ENCODE results near the gene ABCA7.

The ABCA7 gene, protein sequence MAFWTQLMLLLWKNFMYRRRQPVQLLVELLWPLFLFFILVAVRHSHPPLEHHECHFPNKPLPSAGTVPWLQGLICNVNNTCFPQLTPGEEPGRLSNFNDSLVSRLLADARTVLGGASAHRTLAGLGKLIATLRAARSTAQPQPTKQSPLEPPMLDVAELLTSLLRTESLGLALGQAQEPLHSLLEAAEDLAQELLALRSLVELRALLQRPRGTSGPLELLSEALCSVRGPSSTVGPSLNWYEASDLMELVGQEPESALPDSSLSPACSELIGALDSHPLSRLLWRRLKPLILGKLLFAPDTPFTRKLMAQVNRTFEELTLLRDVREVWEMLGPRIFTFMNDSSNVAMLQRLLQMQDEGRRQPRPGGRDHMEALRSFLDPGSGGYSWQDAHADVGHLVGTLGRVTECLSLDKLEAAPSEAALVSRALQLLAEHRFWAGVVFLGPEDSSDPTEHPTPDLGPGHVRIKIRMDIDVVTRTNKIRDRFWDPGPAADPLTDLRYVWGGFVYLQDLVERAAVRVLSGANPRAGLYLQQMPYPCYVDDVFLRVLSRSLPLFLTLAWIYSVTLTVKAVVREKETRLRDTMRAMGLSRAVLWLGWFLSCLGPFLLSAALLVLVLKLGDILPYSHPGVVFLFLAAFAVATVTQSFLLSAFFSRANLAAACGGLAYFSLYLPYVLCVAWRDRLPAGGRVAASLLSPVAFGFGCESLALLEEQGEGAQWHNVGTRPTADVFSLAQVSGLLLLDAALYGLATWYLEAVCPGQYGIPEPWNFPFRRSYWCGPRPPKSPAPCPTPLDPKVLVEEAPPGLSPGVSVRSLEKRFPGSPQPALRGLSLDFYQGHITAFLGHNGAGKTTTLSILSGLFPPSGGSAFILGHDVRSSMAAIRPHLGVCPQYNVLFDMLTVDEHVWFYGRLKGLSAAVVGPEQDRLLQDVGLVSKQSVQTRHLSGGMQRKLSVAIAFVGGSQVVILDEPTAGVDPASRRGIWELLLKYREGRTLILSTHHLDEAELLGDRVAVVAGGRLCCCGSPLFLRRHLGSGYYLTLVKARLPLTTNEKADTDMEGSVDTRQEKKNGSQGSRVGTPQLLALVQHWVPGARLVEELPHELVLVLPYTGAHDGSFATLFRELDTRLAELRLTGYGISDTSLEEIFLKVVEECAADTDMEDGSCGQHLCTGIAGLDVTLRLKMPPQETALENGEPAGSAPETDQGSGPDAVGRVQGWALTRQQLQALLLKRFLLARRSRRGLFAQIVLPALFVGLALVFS (N-terminal part only)

DNA sequence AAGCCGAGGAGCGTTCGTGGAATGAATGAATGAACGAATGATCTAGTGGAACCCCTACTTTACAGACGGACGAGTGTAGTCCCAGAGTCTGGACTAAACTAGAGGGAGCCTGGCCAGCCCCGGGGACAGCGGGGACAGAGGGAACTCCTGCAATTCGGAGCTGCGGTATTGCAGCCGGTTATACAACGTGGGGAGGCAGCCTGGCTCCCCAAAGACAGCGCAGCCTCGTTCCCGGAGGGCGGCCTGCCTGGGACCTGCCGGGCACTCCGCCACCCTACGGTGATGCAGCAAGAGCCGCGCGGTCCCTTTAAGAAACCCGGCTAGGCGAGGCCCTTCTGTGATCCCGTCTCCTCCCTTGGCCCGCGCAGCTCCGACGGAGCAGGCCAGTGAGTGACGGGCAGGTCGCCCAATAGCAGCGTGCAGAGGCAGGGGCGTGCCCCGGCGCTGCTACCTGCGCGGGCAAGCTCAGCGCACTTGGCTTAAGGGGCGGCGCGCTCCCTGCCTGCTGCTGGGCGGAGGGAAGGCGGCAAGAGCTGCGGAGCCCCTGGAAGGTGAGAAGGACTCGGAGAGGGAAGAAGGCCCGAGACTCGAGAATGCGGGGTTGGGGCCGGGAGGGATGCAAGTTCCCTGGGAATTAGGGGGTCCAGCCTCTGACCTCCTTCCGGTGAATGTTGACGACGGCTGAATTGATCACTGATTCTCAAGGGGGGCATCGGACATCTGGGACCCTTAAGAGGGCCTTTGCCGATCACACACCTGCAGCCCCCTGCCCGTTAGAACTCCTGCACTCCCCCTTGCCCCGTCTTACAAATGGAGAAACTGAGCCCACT, at the start of gene ABCA7:
Gene ABCA7, plus strand, starts transcription at position 462 of the 830 bp plus-strand sequence. CDS start 1,255 bp downstream, outside the sequence.
- peak; percentile 97 for DNase-seq

DNA sequence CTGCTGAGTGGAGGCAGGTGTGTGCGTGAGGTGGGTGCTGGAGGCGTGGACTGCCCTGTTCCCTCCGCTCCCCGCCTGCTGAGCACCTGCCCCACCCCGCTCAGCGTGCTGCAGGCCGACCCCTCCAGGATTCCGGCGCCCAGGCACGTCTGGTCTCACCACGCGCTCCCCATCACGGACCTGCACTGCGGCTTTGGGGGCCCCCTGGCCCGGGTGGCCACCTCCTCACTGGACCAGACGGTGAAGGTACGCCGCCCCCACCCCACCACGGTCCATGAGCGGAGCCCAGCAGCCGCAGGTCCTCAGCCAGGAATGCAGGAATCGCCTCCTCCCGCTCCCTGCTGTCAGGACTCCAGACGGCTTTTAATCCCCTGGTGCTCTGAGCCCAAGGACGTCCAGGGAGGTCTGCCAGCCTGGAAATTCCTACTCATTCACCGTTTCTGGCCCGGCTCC, 49.8 kb upstream of the ABCA7 start:
- no peak for DNase-seq

DNA sequence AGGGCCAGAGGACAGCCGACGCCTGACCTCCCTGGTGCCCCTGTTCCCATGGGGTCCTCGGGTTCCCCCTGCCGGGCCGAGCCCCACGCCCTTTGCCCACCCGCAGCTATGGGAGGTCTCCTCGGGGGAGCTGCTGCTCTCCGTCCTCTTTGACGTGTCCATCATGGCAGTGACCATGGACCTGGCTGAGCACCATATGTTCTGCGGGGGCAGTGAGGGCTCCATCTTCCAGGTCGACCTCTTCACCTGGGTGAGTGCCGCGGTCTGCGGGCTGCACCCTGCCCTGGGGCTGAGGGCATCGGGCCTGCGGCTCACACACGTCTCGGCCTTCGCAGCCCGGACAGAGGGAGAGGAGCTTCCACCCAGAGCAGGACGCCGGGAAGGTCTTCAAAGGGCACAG, 49.2 kb upstream of the ABCA7 start:
- DNase-seq = no peak

DNA sequence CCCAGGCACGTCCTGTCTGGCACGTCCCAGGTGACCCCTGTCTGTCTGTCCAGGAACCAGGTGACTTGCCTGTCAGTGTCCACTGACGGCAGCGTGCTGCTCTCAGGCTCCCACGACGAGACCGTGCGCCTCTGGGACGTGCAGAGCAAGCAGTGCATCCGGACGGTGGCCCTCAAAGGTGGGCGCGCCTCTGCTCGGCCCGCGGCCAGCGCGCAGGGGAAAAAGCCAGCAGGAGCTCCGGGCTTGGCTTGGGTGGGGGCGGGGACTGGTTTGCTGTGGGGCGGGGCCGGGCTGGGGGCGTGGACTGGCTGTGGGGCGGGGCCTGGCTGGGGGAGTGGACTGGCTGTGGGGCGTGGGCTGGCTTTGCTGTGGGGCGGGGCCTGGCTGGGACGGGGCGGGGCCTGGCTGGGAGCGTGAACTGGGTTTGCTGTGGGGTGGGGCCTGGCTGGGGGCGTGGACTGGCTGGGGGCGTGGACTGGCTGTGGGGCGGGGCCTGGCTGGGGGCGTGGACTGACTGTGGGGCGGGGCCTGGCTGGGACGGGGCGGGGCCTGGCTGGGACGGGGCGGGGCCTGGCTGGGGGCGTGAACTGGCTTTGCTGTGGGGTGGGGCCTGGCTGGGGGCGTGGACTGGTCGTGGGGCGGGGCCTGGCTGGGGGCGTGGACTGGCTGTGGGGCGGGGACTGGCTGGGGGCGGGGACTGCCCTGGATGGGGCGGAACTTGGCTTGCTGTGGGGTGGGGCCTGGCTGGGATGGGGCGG, 48.6 kb upstream of the ABCA7 start:
- DNase-seq = peak; percentile 35

DNA sequence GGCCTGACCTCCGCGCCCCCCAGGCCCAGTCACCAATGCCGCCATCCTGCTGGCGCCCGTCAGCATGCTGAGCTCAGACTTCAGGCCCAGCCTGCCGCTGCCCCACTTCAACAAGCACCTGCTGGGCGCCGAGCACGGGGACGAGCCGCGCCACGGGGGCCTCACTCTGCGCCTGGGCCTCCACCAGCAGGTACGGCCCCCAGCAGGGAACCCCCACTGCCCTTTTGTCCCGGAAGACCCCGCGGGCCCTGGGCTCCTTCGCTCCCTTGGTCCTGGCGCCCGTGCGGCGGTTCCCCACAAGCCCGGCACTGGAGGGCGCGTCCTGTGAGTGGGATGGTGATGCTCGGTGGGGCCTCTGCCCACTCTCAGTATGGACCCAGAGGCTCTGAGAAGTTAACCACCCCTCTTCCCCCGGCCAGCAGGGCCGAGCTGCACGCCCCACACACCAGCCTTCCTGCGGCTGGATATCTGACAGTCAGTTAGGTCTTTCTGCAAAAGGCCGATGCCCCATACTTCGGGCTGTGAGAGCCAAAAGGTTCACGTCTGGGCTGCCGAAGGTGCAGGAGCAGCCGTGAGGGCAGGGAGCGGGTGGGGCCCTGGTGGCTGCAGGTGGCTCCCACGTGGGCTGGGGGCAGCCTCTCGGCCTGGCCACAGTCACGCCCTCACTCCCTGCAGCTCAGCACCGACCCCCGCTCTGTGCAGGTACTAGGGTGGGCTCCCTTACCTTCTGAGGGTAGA, 47.8 kb upstream of the ABCA7 start:
- no peak for DNase-seq

DNA sequence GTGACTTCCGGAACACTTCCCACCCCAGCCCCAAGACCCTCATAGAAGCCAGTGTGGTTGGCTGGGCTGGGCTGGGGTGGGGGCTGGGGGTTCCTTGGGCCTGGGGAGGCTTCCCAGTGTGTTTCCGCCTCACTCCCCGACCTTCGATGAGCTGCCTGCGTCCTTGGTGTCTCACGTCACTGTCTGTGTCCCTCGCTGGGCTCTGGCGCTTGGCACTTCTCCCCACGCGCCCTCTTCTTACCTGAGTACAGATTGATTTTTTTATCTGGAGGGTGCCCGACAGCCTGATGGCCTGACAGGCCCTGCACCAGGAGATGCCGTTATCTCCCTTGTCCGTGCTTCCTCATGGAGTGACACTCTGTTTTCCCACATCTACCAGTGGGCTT, 47.2 kb upstream of the ABCA7 start:
- DNase-seq = no peak

DNA sequence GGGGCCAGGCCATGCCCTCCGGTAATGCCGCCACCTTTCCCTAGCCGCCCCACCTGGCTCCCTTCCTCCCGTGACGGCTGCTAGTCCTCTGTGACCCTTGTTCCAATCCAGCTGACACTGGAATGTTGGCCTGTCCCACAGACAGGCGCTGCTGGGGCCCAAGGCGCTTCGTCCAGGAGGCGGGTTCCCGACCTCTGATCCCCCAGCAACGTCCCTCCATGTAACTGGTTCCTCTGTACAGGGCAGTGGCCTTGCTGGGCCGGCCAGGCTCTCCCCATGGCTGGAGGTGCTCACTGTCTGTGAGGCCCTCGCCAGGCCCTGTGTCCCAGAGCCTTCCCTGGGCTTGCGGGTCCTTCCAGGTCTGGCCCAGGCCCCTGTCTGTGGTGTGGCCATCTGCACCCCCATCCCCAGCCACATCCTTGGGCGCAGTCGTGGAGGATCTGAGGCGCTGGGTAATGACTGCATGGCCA, 46.5 kb upstream of the ABCA7 start:
- DNase-seq = no peak

DNA sequence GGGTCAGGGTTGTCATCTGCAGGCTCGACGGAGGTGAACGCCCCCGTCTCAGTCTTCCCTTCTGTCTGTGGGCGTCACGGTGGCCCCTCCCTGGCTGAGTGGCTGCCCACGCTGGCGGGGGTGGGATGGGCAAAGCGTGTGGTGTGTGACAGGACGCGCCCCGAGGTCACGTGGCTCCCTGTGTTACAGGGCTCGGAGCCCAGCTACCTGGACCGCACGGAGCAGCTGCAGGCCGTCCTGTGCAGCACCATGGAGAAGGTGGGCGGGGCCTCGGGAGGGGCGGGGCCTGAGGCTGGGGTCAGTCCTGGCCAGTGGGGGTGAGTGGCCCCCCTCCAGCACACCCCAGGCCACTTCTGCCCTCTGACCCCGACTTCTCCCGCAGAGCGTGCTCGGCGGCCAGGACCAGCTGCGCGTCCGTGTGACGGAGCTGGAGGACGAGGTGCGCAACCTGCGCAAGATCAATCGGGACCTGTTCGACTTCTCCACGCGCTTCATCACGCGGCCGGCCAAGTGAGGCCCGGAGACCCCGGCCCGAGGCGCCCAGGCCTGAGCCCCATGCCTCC, 46.0 kb upstream of the ABCA7 start:
- no peak for DNase-seq

DNA sequence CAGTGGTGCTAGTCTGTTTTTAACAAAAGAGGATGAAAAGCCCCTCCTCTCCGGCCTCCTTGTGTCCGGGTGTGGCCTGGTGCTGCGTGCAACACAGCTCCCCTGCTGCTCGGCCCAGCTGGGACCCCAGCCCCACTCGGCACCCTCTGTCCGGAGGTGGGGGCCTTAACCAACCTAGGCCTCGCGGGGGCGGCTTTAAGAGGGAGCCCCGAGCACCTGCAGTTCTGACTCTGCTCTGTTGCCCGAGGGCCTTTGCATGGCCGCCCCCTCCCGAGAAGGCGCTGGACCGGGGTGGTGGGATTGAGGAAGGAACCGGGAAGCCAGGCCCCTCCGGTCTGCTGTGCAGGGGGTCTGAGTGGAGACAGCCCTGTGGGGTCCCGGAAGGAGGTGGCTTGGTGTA, 45.4 kb upstream of the ABCA7 start:
- no peak for DNase-seq

DNA sequence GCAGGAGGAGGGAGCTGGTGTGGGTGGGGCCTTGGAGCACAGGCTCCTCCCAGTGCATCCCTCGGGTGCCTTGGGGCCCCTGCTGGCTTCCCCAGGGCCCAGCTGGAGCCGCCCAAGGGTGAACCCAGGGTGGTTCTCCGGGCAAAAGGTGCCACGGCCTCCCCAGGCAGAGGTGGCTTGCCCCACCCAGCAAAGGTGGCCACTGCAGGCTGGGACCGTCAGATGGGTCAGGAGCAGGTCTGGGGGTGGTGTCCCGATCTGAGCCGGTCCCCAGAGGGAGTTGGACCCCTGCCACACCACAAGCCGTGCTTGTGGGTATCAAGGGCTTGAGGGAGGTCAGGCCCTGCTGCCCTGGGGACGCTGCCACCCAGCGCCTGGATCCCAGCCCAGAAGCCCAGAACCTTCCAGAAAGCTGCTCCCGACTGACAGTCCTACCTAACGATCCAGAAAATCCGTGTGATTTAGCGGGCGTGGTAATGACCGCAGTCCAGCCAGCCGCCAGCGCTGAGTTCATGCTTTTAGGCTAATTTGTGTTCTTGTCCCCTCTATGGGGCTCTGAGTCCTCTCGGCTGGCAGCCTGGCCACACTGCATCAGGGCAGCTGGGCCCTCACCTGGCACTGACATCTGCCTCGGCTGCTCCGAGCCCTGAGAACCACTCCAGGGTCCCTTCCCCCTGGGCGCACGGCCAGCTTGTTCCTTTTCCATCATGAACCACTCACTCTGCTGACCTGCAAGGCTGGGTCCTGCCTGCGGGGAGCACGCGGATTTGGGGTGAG, 44.7 kb upstream of the ABCA7 start:
- DNase-seq = no peak

DNA sequence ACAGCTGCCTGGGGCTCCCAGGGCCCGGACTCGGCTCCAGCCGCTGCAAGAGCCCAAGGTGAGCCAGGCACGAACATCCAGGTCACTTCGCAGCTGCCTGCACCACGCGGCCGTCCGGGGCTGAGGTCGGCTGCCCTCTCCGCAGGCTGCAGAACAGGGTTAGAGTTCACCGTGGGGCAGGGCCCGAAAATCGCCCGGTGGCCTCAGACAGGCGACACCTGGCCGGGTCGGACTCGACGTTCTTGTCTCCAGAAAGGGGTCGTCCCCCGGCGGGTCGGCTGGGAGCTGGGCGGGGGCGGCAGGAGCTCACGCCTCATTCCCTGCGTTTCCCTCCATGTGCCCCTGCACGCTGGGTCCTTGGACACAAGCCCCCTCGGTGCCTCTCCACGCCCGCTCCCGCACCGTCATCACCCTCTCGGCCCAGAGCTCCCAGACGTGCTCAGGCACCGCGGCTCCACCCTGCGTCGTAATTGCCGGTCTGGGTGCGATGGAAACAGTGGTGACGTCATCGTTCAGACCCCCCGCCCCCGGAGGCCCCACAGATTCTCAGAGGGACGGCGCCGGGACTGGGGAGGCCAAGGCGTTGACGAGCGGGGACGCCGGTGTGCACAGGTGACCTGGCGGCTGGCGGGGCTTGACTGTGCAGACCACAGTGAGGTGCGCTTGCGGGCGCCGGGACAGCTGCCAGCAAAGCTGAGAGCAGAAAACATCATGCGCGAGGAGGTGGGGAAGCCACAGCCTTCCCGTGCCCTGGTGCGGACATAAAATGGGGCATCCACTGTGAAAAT, 43.7 kb upstream of the ABCA7 start:
- peak; percentile 61 for DNase-seq

DNA sequence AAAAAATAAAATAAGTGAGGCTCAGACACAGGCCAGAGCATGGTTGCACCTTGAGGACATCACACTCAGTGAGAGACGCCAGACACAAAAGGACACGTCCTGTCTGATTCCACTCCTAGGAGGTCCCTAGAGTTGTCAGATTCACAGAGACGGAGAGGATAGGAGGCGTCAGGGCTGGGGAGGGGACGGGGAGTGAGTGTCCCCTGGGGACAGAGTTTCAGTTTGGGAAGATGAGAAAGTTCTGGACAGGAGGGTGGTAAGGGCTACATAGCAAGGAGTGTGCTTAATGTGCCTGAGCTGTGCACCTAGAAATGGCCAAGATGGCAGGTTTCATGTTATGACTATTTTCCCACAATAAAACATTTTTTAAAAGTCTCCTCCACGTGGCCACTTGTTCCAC, 41.8 kb upstream of the ABCA7 start:
- no peak for DNase-seq

DNA sequence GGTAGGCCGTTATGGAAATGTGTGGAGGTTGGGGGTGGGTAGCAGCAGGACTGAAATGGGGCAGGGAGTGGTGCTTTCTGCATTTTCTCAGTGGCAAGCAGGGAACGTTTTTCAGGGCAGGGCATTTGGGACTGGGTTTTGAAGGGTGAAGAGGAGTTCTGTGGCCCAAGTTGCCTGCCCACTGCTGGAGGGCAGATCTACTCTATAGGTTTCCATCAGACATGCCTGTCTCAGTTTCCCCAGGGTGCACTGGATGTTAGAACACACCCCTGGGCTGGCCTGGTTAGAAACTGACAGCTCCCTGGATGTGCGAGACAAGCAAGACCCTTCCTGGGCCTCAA, 40.6 kb upstream of the ABCA7 start:
- no peak for DNase-seq

DNA sequence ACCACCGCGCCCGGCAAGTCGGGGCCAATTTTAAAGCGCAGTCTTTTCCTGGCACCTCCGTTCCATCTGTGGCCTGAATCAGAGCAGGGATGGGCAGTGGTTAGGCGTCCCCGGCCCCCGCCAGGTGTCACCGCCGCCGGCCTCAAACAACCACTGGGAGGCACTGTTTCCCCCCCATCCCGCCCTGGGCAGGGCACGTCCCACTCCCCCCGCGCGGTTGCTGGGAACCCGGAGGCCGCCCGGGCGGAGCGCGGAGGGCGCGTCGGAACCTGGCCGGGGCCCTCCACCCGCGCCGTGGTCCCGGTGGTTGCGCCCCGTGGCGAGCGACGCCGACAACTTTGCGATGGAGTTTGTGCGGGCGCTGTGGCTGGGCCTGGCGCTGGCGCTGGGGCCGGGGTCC, 39.8 kb upstream of the ABCA7 start, which contains the start of gene GRIN3B:
Gene GRIN3B, plus strand, starts transcription at position 325 of the 400 bp plus-strand sequence. Its CDS starts 19 bp downstream, at position 344.
- DNase-seq = peak; percentile 51

DNA sequence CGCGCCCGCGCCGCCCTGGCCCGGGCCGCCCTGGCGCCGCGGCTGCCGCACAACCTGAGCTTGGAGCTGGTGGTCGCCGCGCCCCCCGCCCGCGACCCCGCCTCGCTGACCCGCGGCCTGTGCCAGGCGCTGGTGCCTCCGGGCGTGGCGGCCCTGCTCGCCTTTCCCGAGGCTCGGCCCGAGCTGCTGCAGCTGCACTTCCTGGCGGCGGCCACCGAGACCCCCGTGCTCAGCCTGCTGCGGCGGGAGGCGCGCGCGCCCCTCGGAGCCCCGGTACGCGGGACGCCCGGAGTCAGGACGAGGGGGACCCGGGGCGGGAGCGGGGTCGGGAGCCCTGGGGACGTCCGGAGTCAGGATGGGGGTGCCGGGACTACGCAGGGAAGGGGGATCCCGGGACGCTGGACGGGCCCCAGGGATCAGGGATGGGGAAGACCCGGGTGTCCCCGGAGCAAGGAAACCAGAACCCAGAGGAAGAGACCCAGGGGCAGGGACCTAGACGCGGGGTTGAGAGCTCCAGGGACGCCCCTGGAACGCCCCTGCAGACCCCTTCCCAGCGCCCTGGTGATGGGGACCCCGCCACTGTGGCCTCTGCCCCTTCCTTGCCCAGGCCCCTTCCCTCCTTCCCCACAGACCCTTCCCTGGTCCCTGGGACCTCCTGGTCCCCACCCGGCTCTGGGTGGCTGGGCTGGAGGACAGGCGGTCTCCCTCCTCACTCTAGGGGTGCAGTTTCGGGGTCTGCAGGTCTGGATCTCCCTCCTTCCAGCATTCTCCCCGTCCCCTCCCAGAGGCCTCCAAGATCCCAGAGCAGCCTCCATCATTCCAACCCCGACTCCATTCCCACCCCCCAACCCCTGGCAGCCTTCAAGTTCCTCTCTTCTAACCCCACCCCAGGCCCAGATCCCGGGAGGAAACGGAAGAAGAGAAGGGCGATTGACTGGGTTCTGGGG, 39.0 kb upstream of the ABCA7 start:
- no peak for DNase-seq

DNA sequence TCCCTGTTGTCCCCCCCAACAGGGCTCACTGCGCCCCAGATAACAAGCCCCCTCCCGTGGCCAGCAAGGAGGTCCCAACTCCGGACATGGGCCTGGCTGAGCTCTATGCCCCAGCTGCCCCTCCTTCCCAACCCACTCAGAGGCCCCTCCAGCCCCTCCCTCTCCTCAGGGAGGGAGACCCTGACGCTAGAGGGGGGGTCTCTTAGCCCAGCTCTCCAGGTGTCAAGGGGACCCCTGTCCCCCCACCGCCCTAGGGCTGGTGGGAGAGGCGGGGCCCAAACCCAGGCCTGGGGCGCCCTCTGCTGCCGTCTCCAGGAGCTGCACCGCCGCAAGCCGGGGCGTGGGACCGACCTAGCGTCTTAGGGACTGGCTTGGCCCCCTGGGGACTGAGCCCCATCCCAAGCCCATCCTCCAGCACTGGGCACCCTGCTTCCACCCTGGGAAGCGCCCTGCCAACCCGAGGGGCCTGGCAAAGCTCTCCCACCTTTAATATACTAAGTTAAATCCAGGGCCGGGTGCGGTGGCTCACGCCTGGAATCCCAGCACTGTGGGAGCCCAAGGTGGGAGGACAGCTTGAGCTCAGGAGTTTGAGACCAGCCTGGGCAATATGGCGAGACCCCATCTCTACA, 38.3 kb upstream of the ABCA7 start:
- peak; percentile 37 for DNase-seq

DNA sequence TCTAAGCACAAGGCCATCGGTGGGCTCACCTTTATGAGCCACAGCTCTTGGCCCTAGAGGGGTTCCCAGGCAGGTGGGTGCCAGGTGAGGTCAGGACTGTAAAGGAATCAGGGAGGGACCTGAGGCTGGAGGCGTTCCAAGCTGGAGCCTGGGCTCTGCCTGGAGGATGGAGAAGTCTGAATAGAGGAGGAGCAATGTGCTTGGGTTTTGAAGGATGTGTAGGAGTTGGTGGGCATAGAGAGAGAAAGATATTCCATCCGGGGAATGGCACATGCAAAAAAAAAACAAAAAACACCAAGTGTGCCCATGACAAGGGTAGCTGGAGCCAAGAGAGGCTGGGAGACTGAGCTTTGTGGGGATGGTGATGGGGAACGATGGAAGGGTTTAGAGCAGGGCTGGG, 37.3 kb upstream of the ABCA7 start:
- DNase-seq = no peak
